Upper lobe of left lung (tissue), 4 donors: ENCODE results near the gene NEU4.

Experiments
- EP300 ChIP-seq, 4 donors: sonication (generic); formaldehyde crosslinking; IDR thresholded peaks; one replicate each; pipeline ENCODE4 v1.5.1; 2017; ENCODE audit warnings: antibody characterized with exemption in 4 of 4, control low read depth in 2 of 4
- POLR2A ChIP-seq, 4 donors: fragments of 450-650 bp; IDR thresholded peaks; one replicate each; pipeline ENCODE4 v1.5.1; 2016 to 2017; ENCODE audit warnings: antibody characterized with exemption in 4 of 4, mild to moderate bottlenecking in 2 of 4
- TF ChIP-seq, protein P1 (sequence below), 6 experiments: fragments of 450-650 bp in 4 of 6; fragments of 200-600 bp in 2 of 6; sonication (generic) in 2 of 6; IDR thresholded peaks; one replicate each; pipeline ENCODE4 v1.5.1; 2016 to 2019; ENCODE audit warnings: antibody characterized with exemption in 6 of 6

DNA sequence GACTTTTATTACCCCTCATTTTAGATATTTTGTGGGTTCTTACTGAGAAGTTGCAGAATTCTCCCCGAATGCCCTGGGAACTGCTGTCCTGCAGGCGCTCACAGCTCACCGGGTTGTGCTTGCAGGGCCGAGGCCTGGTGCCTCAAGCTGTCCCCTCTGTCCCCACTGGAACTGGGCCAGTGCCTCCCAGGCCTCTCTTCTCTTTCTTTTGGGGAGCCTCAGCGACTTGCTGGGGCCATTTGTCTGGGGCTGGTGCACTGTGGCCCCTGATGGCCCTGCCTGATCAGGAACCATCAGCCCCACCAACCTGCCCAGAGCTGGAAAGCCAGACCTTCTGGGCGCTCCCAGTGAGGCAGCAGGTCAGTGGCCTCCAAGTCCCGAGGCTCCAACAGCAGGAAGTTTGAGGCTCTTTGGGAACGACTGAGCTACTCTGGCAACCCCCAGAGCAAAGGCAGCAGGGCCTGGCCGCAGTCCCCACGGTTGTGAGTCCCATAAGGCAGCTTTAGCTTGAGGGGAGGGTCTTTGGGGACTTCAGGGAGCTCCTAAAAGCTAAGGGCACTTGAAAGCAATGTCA is 14.7 kb upstream of the NEU4 start:
- TF ChIP-seq EP300 (IDR thresholded peaks at IDR 0.05) (no peak), POLR2A (IDR thresholded peaks at IDR 0.05) (no peak)
- TF ChIP-seq, protein P1, sequence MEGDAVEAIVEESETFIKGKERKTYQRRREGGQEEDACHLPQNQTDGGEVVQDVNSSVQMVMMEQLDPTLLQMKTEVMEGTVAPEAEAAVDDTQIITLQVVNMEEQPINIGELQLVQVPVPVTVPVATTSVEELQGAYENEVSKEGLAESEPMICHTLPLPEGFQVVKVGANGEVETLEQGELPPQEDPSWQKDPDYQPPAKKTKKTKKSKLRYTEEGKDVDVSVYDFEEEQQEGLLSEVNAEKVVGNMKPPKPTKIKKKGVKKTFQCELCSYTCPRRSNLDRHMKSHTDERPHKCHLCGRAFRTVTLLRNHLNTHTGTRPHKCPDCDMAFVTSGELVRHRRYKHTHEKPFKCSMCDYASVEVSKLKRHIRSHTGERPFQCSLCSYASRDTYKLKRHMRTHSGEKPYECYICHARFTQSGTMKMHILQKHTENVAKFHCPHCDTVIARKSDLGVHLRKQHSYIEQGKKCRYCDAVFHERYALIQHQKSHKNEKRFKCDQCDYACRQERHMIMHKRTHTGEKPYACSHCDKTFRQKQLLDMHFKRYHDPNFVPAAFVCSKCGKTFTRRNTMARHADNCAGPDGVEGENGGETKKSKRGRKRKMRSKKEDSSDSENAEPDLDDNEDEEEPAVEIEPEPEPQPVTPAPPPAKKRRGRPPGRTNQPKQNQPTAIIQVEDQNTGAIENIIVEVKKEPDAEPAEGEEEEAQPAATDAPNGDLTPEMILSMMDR (IDR thresholded peaks at IDR 0.05): no peak
